SKM-1 (cell line): ENCODE measurements around the gene OR2K2.
"Not testable (repeated sequence)": the region's sequence is repeated elsewhere in the genome, so short reads cannot be mapped to it uniquely, and the experiment has no call there.

Experiments used
- DNase-seq: peaks from one replicate; lab custom pipeline; 2025; ENCODE audit not compliant: unreplicated experiment; lab: John Stamatoyannopoulos, UW

Gene OR2K2, protein sequence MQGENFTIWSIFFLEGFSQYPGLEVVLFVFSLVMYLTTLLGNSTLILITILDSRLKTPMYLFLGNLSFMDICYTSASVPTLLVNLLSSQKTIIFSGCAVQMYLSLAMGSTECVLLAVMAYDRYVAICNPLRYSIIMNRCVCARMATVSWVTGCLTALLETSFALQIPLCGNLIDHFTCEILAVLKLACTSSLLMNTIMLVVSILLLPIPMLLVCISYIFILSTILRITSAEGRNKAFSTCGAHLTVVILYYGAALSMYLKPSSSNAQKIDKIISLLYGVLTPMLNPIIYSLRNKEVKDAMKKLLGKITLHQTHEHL

DNA sequence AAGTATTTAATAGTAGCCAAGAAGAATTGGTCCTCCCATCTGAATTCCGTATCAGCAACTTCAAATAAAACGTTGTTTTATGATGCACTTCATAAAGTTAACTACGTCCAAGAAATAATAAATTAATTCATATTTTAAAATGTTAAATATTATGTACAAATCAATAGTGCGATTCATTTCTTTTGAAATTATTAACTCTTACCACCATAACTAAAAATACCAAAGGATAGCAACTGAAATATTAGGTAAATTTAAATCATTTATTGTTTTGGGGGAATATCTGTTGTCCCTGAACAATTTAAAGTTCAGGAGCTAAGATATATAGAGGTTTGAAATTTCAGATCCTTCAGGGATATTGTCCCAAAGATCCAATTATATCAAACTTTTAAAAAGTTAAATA, at the start of gene OR2K2:
OR2K2 (minus strand) TSS at position 101 of the 400 bp plus-strand sequence. CDS start 1,791 bp downstream, outside the sequence.
- DNase-seq: no peak

DNA sequence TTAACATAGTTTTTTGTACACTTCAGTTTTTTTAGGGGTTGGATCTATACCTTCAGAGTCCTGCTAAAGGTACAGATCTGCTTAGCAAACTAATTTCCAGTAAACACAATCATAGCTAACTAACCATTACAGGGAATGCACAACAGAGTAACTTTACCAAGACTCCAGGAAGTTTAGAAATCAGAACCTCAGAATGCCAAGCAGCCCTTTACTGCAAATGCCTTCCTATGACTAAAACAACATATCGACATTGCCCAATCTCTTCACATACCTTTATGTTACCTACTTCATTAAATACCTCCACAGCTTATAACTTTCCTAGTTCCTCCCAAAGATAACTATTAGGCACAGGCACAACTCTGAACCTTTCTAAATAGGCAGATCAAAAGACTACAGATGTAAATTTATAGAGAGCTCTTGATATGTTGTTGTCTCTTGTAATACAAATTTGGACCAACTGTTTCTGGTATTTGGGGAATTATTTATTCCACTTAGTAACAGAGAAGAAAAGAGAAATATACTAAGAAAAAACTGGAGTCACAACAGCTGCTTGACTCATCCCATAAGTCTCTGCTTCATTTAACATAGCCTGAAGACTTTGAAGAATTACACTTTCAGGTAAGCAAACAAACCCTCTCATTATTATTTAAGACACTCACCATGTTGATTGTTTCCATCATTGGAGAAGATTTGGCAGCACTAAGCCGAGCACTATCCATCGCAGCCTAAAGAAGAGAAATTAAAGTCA, 46.0 kb upstream of the OR2K2 start:
- no peak for DNase-seq

DNA sequence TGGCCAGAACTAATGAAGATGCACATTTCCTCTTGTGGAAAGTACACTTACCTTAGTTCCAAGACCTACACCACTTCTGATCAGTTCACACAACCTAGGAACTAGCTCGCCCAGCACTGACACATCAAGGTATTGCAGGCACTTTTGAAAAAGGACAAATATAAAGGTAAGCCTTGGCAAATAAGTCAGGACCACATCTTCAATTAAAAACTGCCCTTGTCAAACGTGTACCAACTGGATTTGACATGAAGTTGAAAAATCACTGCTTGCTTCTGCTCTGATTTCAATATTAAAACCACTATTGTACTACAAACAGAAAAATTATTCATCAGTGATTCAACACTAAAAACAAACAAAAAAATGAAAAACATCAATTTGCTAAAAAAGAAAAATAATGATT, 45.0 kb upstream of the OR2K2 start:
- no peak for DNase-seq

DNA sequence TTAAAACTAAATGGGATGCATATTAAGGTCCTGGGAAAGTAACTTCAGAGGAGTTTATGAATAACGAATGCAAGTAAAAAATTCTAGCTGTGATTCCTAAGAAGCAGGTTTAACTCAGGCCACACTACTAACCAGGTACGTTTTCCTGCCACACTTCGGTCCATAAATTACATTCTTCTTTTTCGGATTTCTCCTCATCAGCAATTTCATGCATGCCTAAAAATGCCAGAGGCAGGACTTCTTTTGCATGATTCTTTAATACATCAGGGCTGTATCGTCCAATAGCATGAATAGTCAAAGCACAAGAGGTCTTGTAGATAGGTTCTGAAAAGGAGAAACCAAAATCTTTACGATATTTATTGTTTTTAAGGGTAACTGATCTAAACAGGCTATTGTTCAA, 42.3 kb upstream of the OR2K2 start:
- no peak for DNase-seq

DNA sequence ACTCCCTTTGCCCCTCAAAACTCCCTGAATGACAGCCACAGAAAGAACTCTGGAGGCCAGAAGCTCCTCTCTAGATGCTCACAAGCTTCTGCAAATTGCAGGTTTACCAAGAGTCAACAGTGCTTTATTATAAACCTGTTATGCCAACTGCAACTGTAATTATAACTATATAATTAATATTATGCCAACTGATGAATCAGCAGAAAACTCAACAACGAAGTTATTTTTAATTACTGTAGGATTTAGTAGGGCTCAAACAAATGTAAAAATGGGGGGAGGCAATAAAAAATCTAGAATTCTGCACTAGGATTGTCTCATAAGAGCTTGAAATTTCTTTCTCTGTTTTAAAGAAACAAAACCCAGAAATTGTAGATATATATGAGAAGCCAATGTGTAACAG, 37.0 kb upstream of the OR2K2 start:
- DNase-seq: no peak

DNA sequence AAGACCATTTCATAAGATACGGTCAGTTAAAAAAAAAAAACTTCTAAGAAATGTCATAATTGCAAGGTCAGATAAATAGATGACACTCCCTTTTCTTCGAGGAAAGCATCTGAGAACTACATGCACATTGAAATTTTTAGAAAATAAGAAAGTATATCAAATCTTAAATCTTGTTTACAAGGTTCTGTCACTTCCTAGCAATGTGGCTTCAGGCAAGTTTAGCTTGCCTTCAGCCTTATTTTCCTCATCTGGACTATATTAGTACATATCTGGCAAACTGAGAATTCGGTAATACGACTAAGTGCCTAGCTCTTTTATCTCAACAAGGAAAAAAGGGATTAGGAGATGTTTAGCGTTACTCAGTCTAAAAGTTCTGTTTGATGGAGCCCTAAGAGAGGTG, 32.5 kb upstream of the OR2K2 start:
- no peak for DNase-seq

DNA sequence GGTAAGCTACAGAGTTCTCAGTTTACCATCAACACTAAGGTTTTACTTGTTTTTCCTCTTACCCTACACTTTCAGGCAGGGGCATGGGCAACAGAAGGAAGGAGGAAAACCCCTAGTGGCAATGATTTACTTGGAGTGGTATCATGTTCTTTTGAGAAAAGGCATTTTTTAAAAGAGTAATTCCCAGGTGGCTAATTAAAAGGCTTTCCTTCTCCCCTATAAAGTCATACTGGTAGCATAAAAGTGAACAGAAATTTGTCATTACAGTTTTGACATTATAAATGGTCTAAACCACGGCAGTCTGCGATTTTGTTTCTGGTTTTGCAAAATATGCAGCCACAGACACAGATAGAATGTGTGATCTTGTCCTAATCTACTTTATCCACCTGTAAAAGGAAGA, 30.9 kb upstream of the OR2K2 start:
- DNase-seq: no peak

DNA sequence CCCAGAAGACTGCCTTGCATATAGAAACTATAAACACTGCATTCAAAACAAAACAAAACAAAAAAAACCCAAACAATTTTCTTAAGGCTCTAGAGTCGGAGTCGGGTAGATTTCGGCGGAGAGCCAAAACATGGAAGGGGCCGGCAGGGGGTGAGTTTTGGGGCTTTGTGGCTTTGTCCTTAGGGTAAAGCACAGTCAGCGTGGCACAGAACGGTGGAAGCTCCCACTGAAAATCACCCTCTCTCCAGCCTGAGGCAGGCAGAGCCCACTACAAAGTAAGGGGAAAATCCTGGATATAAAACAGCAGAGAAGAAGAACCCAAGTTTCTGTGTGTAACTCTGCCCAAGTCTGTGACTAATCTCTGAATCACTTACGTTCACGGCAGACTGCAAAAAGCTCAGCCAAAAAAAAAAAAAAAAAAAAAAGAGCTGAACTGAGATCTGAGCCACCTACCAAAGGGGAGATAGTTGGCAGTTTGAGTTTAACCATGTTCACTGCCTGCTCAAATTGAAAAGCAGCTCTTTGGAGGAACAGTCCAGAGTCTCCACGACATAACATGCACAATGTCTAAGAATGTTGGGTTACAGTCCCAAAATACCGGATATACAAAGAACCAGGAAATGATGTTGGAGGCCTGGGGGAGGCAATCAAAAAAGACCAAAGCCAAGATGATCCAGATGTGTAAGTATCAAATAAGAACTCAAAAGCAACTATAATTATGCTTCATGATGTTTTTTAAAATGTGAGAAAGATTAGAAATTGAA, 26.6 kb upstream of the OR2K2 start:
- no peak for DNase-seq

DNA sequence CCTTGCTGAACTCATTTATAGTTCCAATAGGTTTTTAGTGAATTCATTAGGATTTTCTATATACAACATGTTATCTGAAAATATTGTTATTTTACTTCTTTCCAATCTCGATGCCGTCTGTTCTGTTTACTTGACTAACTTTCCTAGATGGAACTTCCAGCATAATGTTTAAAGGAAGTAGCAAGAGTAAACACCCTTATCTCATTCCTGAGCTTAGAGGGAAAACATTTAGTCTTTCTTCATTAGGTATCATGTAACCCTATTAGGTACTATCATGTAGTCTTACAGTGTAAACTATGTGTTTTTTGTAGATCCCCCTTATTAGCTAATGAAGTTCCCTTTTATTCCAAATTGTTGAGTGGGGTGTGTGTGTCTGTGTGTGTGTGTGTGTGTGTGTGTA, 22.5 kb upstream of the OR2K2 start:
- DNase-seq: no peak

DNA sequence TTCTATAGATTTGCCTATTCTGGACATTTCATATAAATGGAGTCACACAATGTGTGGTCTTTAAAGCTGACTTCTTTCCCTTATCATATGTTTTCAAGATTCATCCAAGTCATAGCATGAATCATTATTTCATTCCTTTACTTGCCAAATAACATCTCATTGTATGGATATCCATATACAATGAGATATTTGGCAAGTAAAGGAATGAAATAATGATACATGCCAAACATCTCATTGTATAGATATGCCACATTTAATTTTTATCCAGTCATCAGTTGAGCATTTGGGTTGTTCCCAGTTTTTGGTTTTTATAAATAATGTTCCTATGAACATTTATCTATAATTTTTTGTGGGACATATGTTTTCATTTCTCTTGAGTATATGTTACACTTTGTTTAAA, 20.5 kb upstream of the OR2K2 start:
- DNase-seq: no peak

DNA sequence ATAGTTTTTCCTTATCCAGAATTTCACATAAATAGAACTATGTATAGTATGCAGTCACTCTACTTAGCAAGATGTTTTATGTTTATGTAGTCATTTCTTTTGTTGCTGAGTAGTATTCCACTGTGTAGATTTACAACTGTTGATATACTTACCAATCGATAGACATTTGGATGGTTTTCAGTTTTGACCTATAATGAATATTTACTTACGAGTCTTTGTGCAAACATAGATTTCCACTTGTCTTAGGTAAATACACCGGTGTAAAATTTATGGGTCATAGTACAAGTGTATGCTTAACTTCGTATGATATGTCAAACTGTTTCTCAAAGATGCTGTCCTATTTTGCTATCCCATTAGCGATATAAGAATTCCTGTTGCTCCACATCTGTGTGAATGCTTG, 19.7 kb upstream of the OR2K2 start:
- DNase-seq: no peak

DNA sequence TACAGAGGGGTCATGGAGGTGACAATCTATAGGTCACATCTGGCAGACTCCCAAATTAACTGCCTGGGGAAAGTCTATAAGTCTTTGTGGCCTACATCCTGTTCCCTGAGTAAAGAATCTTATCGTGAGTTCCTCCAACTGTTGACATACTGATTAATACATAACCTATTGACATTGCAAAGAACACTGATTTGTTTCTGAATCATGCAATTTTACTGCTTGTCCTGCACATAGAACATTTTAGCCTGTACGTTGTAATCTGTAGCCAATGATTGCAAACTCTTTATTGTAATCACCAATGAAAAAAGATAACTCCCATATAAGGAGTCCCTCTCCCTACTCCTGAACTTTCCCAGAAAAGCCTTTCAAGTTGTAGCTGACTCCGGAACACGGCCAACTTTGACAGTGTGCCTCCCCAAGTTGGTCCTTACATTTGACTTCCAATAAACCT, 18.8 kb upstream of the OR2K2 start:
- no peak for DNase-seq

DNA sequence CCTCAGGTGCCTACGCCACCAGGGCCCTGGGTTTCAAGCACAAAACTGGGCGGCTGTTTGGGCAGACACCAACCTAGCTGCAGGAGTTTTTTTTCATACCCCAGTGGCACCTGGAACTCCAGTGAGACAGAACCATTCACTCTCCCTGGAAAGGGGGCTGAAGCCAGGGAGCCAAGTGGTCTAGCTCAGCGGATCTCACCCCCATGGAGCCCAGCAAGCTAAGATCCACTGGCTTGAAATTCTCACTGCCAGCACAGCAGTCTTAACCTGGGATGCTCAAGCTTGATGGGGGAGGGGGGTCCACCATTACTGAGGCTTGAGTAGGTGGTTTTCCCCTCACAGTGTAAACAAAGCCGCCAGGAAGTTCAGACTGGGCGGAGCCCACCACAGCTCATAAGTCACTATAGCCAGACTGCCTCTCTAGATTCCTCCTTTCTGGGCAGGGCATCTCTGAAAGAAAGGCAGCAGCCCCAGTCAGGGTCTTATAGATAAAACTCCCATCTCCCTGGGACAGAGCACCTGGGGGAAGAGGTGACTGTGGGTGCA, 4.4 kb upstream of the OR2K2 start:
- DNase-seq: not testable (repeated sequence)

DNA sequence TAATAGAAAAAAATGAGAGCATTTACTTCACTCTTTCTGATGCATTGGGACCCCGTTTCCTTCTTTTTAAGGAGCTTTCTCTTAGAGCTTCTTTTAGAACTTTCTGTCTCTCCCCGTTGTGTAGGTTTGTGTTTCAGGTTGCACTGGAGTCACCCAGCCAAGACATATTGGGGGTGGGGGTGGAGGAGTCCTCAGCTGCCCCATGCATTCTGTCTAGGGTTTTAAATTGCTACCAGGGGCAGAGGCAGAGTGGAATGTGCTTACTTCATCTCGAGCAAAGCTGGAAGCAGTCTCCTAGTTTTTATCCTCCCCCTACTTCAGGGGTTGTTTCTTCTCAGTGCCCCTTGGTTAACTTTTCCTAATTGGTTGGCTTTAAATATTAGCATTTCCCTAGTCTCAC, 9.4 kb downstream of the OR2K2 start:
- DNase-seq: no peak

DNA sequence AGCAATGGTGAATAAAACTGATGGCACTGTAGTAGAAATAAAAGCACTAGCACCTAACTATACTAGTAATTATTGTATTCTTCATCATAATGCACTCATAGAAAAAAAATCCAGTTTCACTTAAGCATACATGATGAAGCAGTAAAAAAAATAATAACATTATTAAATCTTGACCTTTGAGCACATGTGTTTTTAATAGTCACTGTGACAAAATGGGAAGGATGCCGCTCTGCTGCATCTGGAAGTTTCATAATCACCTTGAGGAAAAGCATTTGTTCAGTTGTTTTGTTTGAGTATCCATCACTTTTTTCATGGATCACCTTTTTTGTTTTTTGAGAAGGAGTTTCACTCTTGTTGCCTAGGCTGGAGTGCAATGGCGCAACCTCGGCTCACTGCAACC, 13.2 kb downstream of the OR2K2 start:
- no peak for DNase-seq

DNA sequence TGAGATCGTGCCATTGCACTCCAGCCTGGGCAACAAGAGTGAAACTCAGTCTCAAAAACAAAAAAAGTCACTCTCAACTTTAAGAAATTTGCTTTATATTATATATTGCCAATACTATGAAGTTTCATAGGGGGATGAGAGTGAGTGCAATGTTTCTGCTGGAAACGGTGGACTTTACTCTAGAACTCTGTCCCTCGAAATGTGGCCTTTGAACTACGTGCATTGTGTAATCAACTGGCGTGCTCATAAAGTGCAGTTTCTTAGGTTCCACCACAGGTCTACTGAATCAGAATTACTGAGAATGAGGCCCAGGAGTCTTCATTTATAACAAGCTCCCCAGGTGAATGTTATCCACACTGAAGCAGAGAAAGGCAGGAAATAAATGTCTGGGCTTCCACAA, 24.1 kb downstream of the OR2K2 start:
- DNase-seq: no peak

DNA sequence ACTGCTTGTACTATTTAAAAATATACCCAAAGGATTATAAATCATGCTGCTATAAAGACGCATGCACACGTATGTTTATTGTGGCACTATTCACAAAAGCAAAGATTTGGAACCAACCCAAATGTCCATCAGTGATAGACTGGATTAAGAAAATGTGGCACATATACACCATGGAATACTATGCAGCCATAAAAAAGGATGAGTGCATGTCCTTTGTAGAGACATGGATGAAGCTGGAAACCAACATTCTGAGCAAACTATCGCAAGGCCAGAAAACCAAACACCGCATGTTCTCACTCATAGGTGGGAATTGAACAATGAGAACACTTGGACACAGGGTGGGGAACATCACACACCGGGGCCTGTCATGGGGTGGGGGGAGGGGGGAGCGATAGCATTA, 26.0 kb downstream of the OR2K2 start:
- DNase-seq: not testable (repeated sequence)

DNA sequence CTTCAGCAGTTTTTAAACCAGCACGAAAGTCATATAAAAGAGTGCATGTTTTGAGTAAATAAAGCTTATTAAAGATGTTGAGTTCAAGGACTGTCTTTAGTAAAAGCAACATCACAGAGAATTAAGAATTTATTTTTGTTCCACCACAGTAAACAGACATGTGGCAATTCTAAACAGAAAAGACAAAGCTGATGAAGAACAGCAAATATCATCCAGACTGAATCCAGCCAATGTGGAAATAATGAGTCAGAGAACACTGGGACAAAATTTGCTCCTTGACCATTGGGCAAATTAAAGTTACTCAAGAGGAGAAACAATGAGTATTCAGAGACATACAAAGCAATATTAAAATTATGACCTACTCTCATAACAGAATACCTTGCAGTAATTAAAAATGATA, 28.8 kb downstream of the OR2K2 start:
- no peak for DNase-seq

DNA sequence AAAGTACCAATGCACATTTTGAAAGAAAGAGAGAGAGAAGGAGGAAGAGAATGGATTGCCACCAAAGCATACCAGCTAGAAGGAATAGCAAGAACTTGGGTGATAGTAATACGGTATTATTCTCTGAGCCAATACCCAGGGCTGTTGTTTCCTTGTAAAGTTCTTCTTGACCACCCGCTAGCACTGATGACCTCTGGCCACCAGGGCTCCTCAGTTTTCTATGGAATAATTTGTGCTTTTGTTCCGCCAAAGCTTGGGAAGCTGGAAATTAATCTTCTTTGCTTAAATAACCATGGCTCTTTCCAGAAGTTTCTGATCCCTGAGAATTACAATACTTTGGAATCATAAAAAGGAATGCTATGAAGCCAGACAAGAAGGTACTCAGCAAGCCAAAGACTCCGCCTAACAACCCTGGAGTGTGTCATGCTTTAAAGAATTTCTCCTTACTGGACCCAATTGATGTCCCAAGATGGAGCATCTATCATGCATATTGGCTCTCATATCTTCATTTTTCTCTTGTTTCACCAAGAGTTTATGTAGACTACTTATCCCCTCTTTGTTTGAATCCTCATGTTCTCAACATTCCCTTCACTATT, 29.8 kb downstream of the OR2K2 start:
- DNase-seq: no peak

DNA sequence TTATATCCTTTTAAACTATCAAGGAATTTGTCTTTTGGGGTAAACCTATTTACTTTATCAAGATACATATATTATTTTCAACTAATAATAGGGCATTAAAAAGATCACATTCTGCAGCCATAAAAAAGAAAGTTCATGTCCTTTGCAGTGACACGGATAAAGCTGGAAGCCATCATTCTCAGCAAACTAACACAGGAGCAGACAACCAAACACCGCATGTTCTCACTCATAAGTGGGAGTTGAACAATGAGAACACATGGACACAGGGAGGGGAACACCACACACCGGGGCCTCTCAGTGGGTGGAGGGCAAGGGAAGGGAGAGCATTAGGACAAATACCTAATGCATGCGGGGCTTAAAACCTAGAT, 30.4 kb downstream of the OR2K2 start:
- DNase-seq: not testable (repeated sequence)
